Activated B cell treated with CpG ODN at 0.5 μM for 24 hours (primary cell): ENCODE results near the gene EPS8L2. TPM values are rescaled to one million over a fixed set of nuclear protein-coding genes. Genes with fewer than 3 reads are reported as not detected.

Source experiments
- ATAC-seq: fragments of 200-7000 bp; cut with Tn5 transposase; one replicate; pipeline ENCODE4 v1.10.0; 2021; ENCODE audit warnings: low read depth, mild to moderate bottlenecking, moderate library complexity
- CTCF ChIA-PET: fragments of 350-600 bp; sonication (Branson Sonifier 250); formaldehyde crosslinking; loops from one replicate; lab custom pipeline; 2021; ENCODE audit warnings: antibody characterized with exemption; lab: Charles Lee
- POLR2A ChIA-PET: fragments of 350-600 bp; sonication (Branson Sonifier 250); formaldehyde crosslinking; loops from one replicate; lab custom pipeline; 2021; ENCODE audit warnings: antibody characterized with exemption; lab: Charles Lee
- DNase-seq: peaks from one replicate; pipeline ENCODE4 v3.0.0; 2022
- H3K27ac Mint-ChIP-seq: one replicate; pipeline ENCODE4 v1.8.0; 2020; ENCODE audit warnings: mixed read lengths
- H3K27me3 Mint-ChIP-seq: one replicate; pipeline ENCODE4 v1.8.0; 2021; ENCODE audit warnings: mixed read lengths
- H3K36me3 Mint-ChIP-seq: one replicate; pipeline ENCODE4 v1.8.0; 2021; ENCODE audit warnings: low read depth, mixed read lengths
- H3K4me1 Mint-ChIP-seq: one replicate; pipeline ENCODE4 v1.8.0; 2021; ENCODE audit warnings: mixed read lengths
- H3K4me3 Mint-ChIP-seq: one replicate; pipeline ENCODE4 v1.8.0; 2020; ENCODE audit warnings: mild to moderate bottlenecking, mixed read lengths
- H3K9me3 Mint-ChIP-seq: one replicate; pipeline ENCODE4 v1.8.0; 2020; ENCODE audit warnings: mixed read lengths
- CTCF ChIP-seq: fragments of 200-600 bp; IDR thresholded peaks from one replicate; pipeline ENCODE4 v1.8.0; 2022; ENCODE audit warnings: antibody characterized with exemption, mild to moderate bottlenecking
- intact Hi-C: fragments of 100-400 bp; cut with micrococcal nuclease; formaldehyde crosslinking; loops from one replicate; pipeline ENCODE4 v1.15.1; 2024
- total RNA-seq: library from RNA; stranded (reverse); gene quantifications from 2 replicates; pipeline ENCODE4 v1.2.3, GENCODE V29; 2022

The EPS8L2 gene
- total RNA-seq, 1 donor from 2014 or later: 5.9 TPM

GRCh38 chr11:680476-680875 is 25.6 kb upstream of the EPS8L2 start:
- Mint-ChIP-seq H3K27ac (no peak overlapping the region), H3K27me3 (no peaks in the 10 kb centered on the region), H3K4me3 (no peak overlapping the region), H3K4me1 (no peaks in the 10 kb centered on the region), H3K9me3 (no peaks in the 10 kb centered on the region), H3K36me3 (peaks cover 75% of the 10 kb centered on the region)
- intact Hi-C loops: no loop called here
- no peak for ATAC-seq
- no peak for TF ChIP-seq CTCF
- POLR2A ChIA-PET: interaction anchor here (0.8 kb wide), 1 partner anchor 15 kb away, joined by 3 read pairs; the partner anchor contains the start of genes DEAF1 and TMEM80
- CTCF ChIA-PET: no interaction called here
- no peak for DNase-seq

GRCh38 chr11:680970-681369 is 25.1 kb upstream of the EPS8L2 start:
- H3K27ac Mint-ChIP-seq: no peak overlapping the region
- no peaks in the 10 kb centered on the region for H3K9me3 Mint-ChIP-seq
- no peaks in the 10 kb centered on the region for H3K4me1 Mint-ChIP-seq
- DNase-seq: no peak
- H3K4me3 Mint-ChIP-seq: no peak overlapping the region
- no peak for TF ChIP-seq CTCF
- CTCF ChIA-PET: no interaction called here
- H3K27me3 Mint-ChIP-seq: no peaks in the 10 kb centered on the region
- peaks cover 77% of the 10 kb centered on the region for H3K36me3 Mint-ChIP-seq
- POLR2A ChIA-PET: interaction anchor here (0.7 to 0.8 kb wide), 2 partner anchors 14 to 1160 kb away, joined by 3 to 5 read pairs; partner anchors contain the start of genes DEAF1 and TMEM80
- intact Hi-C loops: no loop called here
- no peak for ATAC-seq

- TF ChIP-seq CTCF: no peak
- peaks cover 73% of the 10 kb centered on the region for H3K36me3 Mint-ChIP-seq
- peaks cover 3% of the 10 kb centered on the region for H3K4me1 Mint-ChIP-seq
- CTCF ChIA-PET: no interaction called here
- DNase-seq (no peak), ATAC-seq (no peak)
- intact Hi-C loops: no loop called here
- H3K27ac Mint-ChIP-seq: no peak overlapping the region
- H3K27me3 Mint-ChIP-seq: no peaks in the 10 kb centered on the region
- POLR2A ChIA-PET: interaction anchor here (0.6 kb wide), 1 partner anchor 15 kb away, joined by 7 read pairs; no protein-coding TSS in a partner anchor
- no peaks in the 10 kb centered on the region for H3K9me3 Mint-ChIP-seq
- no peak overlapping the region for H3K4me3 Mint-ChIP-seq
These were observed 19.4 kb upstream of the EPS8L2 start for GRCh38 chr11:686451-687243.

GRCh38 chr11:687751-688150 is 18.3 kb upstream of the EPS8L2 start:
- Mint-ChIP-seq H3K4me1 (peaks cover 10% of the 10 kb centered on the region), H3K27me3 (no peaks in the 10 kb centered on the region), H3K9me3 (no peaks in the 10 kb centered on the region), H3K36me3 (peaks cover 62% of the 10 kb centered on the region), H3K27ac (no peak overlapping the region), H3K4me3 (no peak overlapping the region)
- CTCF ChIA-PET: no interaction called here
- DNase-seq (no peak), ATAC-seq (no peak)
- intact Hi-C loops: no loop called here
- no peak for TF ChIP-seq CTCF
- POLR2A ChIA-PET: no interaction called here

GRCh38 chr11:688681-689080 is 17.4 kb upstream of the EPS8L2 start:
- POLR2A ChIA-PET: no interaction called here
- no peak for ATAC-seq
- no peak for TF ChIP-seq CTCF
- CTCF ChIA-PET: no interaction called here
- DNase-seq: no peak
- peaks cover 53% of the 10 kb centered on the region for H3K36me3 Mint-ChIP-seq
- no peaks in the 10 kb centered on the region for H3K9me3 Mint-ChIP-seq
- no peak overlapping the region for H3K4me3 Mint-ChIP-seq
- intact Hi-C loops: no loop called here
- H3K27me3 Mint-ChIP-seq: no peaks in the 10 kb centered on the region
- H3K27ac Mint-ChIP-seq: no peak overlapping the region
- H3K4me1 Mint-ChIP-seq: peaks cover 19% of the 10 kb centered on the region
